ENCODE results near the gene VPS45.

The VPS45 gene

DNA sequence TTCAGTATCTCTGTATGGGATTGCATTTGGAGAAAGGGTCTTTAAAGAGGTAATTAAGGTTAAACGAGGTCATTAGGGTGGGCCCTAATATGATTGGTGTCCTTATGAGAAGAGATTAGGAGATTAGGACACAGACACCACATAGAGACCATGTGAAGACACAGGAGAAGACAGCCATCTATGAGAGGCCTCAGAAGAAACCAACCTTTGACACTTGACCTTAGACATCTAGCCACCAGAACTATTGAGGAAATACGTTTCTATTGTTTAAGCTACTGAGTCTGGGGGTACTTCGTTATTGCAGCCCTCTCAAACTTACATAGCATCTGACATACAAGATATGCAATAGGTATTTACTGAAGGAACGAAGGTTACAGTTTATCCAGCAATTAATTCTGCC lies 7.3 kb upstream of the VPS45 start:
- no peaks in the 10 kb centered on the region for H3K36me3 Mint-ChIP-seq
- no peaks in the 10 kb centered on the region for H3K9me3 Mint-ChIP-seq
- H3K27ac Mint-ChIP-seq, result no peak overlapping the region
- ATAC-seq (replicated peaks), result no peak
- peaks cover 0 to 1% of the 10 kb centered on the region in 2 donors for H3K4me1 Mint-ChIP-seq
- H3K27me3 Mint-ChIP-seq, result no peaks in the 10 kb centered on the region
- no peak overlapping the region for H3K4me3 Mint-ChIP-seq
- DNase-seq, result no peak

DNA sequence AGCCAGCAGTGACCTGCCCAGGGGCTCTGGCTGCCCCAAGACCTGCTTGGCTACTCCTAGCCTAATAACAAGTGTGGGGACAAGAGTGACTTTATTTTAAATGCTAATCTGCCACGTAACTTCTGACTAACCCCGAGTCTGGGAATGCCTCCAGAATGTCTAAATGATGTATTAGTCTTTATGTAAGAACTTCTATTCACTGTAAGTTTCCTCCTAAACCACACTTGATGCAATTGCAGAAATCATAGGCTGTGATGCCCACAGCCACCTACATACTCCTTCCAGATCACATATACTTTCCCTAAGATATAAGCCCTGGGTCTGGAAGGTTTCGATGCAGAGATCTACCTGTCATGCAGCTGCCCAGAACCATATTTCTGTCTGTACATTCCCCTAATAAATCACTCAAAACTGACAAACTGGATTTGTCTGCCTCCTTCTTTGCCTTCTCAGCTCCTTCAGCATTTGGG lies 5.9 kb upstream of the VPS45 start:
- no peaks in the 10 kb centered on the region for H3K9me3 Mint-ChIP-seq
- DNase-seq (no peak), ATAC-seq (replicated peaks) (no peak)
- H3K4me3 Mint-ChIP-seq, result no peak overlapping the region
- peaks cover 4 to 5% of the 10 kb centered on the region in 2 donors for H3K4me1 Mint-ChIP-seq
- H3K27me3 Mint-ChIP-seq, result no peaks in the 10 kb centered on the region
- H3K36me3 Mint-ChIP-seq, result no peaks in the 10 kb centered on the region
- no peak overlapping the region for H3K27ac Mint-ChIP-seq

DNA sequence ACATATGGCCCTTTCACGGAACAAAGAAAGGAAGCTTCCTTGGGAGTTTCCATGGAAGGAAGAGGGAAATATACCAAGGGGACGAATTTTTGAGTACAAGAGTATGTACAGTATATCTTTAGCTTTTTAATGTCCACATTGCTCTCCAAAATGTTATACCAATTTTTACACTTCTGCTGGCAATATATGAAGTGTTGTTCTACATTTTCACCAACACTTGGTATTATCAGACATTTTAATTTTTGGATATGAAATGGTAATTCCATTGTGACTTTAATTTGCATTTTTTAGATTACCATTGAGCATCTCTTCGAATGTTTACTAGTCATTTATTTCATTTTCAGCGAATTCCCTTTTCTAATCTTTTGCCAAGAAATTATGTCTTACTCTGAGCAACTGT lies 5.5 kb upstream of the VPS45 start:
- Mint-ChIP-seq H3K36me3 (no peaks in the 10 kb centered on the region), H3K27ac (no peak overlapping the region), H3K4me3 (no peak overlapping the region), H3K4me1 (peaks cover 4 to 5% of the 10 kb centered on the region in 2 donors), H3K9me3 (no peaks in the 10 kb centered on the region), H3K27me3 (no peaks in the 10 kb centered on the region)
- ATAC-seq (replicated peaks), result no peak
- no peak for DNase-seq

DNA sequence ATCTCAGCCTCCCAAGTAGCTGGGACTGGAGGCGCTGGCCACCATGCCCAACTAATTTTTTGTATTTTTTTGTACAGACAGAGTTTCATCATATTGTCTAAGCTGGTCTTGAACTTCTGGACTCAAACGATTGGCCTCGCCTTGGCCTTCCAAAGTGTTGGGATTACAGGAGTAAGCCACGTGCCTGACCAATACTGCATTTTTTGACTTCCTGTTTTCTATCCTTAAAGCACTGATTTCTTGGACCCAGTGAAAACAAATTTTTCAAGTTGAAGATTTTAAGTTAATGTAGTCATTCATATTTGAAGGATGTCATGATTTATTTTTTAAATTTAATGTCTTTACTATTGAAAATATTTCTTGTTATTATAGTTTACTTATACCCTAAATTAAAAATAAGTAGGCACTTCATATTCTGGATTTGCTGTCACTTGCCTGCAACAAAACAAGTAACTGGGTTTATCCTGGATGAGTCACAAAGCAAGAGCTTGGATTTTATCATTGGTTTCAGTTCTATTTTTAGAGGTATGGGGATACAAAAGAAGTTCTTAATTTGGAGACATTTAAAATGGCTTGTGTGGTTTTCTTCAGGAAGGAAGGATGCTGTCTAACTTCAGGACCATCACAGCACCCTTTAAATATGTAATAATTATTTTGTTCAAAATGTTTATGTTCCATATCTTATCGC lies 2.2 kb upstream of the VPS45 start:
- H3K4me1 Mint-ChIP-seq, result peaks cover 11 to 30% of the 10 kb centered on the region in 2 donors

DNA sequence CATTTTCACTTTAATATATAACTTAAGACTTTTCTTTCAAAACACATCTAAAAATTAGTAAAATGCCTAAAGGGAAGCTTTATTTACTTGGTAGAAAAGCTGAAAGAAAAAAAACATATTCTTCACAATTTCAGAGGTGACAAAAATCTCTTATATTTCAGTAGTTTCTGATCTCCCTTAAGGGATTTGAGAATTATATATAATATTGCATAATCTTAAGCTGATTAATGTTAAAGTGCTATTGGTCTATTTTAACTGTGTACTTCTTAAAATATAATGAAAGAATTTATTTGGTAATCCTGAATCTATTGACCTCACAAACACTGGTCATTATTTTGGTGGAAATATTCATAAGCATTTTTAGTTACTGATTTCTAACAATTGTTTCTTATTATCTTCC lies 1.2 kb upstream of the VPS45 start:
- H3K27ac Mint-ChIP-seq, result peak overlapping the region; percentile 96
- H3K9me3 Mint-ChIP-seq, result no peaks in the 10 kb centered on the region
- peak overlapping the region; percentile 94 to 98 for H3K4me3 Mint-ChIP-seq
- ATAC-seq (replicated peaks) (no peak), DNase-seq (no peak)
- H3K4me1 Mint-ChIP-seq, result peaks cover 11 to 30% of the 10 kb centered on the region in 2 donors
- no peaks in the 10 kb centered on the region for H3K27me3 Mint-ChIP-seq
- peaks cover 8 to 13% of the 10 kb centered on the region in 2 donors for H3K36me3 Mint-ChIP-seq

More for the DNA sequence above, 2.2 kb upstream of the VPS45 start:
- no peaks in the 10 kb centered on the region for H3K9me3 Mint-ChIP-seq
- no peaks in the 10 kb centered on the region for H3K27me3 Mint-ChIP-seq
- DNase-seq, result no peak
- H3K4me3 Mint-ChIP-seq, result no peak overlapping the region
- no peak for ATAC-seq (replicated peaks)
- peaks cover 8 to 13% of the 10 kb centered on the region in 2 donors for H3K36me3 Mint-ChIP-seq
- H3K27ac Mint-ChIP-seq, result no peak overlapping the region

DNA sequence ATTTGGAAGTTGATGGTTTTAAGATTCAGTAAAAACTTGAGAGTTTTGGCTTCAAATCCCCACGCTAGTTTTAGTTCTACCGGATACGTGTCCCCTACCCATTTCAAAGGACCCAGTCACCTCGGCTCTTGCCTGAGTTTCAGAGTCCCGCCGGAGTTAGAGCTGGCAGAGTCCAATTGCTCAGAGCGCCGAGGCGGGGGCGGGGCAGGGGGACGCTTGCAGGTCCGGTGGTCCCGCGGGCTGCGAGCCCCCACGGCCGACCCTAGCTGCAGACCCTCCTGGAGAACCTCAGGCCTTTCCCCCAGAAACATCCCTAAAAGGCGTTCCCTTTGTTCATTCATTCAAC lies 765 bp upstream of the VPS45 start:
- Mint-ChIP-seq H3K27me3 (no peaks in the 10 kb centered on the region), H3K4me3 (peak overlapping the region; percentile 94 to 98)

DNA sequence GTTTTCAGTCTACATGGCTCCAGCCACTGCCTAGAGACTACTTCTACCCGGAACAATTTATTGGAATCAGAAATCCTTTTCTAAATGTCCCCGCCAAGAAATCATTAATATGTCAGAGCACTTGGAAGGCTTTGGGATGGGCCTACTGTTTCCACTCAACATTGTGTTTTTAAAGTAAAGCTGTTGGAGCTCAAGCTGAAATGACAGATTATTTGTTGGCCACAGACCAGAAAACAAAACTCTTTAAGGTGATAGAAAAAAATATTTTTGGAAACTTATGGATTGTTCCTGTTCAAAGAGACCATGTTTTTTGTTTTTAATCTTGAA lies 496 bp downstream of the VPS45 start:
- no peak for DNase-seq
- Mint-ChIP-seq H3K9me3 (no peaks in the 10 kb centered on the region), H3K4me1 (peaks cover 13 to 36% of the 10 kb centered on the region in 2 donors), H3K27ac (peak overlapping the region; percentile 96), H3K27me3 (no peaks in the 10 kb centered on the region), H3K36me3 (peaks cover 8 to 23% of the 10 kb centered on the region in 2 donors), H3K4me3 (peak overlapping the region; percentile 94 to 98)
- ATAC-seq (replicated peaks), result no peak

More for the DNA sequence above, 765 bp upstream of the VPS45 start:
- ATAC-seq (replicated peaks), result peak; percentile 33 to 38
- peaks cover 8 to 13% of the 10 kb centered on the region in 2 donors for H3K36me3 Mint-ChIP-seq
- peak overlapping the region; percentile 96 for H3K27ac Mint-ChIP-seq
- DNase-seq, result no peak
- no peaks in the 10 kb centered on the region for H3K9me3 Mint-ChIP-seq
- peaks cover 11 to 30% of the 10 kb centered on the region in 2 donors for H3K4me1 Mint-ChIP-seq

DNA sequence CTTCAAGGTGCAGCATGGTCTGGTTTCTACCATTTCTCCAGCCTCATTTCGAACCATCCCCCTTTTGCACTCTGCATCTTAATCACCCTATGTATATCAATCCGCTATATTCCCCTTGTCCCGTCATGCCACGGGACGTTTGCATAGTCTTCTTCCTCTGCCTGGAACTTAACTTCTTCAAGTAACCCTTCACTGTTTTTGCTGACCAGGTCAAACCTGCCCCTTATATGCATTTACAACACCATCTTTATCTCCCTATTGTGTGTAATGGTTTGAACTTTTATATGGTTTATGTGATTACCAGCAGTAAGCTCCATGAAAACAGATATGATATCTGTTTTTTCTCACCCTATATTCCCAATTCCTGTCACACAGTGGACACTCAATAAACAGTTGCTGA lies 2.3 kb downstream of the VPS45 start:
- Mint-ChIP-seq H3K4me1 (peaks cover 13 to 36% of the 10 kb centered on the region in 2 donors), H3K27me3 (no peaks in the 10 kb centered on the region), H3K36me3 (peaks cover 10 to 27% of the 10 kb centered on the region in 2 donors), H3K27ac (peak overlapping the region; percentile 32), H3K9me3 (no peaks in the 10 kb centered on the region), H3K4me3 (no peak overlapping the region)
- DNase-seq (no peak), ATAC-seq (replicated peaks) (no peak)

DNA sequence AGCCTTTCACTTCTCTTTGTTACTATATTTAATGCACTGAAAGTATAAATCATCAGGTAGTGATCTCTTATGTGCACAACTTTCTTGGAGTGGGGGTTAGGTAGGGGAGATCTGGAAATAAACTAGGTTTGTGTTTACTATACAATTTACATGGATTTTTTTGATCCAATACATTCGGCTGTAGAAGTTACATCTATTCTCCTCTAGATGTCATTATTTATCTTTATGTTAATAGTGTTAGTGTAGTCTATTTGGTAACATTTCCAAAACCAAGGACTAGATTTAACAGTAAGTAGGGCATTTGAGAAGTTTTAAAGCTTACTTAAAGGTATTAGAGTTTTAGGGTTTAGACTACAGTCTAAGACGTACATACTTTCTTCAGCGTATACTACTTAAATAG lies 5.4 kb downstream of the VPS45 start:
- H3K4me3 Mint-ChIP-seq, result no peak overlapping the region
- no peak for DNase-seq
- ATAC-seq (replicated peaks), result peak in 1 of 2 donors; percentile 36
- no peaks in the 10 kb centered on the region for H3K27me3 Mint-ChIP-seq
- no peaks in the 10 kb centered on the region for H3K9me3 Mint-ChIP-seq
- H3K36me3 Mint-ChIP-seq, result peaks cover 13 to 38% of the 10 kb centered on the region in 2 donors
- H3K27ac Mint-ChIP-seq, result no peak overlapping the region
- peaks cover 12 to 33% of the 10 kb centered on the region in 2 donors for H3K4me1 Mint-ChIP-seq

DNA sequence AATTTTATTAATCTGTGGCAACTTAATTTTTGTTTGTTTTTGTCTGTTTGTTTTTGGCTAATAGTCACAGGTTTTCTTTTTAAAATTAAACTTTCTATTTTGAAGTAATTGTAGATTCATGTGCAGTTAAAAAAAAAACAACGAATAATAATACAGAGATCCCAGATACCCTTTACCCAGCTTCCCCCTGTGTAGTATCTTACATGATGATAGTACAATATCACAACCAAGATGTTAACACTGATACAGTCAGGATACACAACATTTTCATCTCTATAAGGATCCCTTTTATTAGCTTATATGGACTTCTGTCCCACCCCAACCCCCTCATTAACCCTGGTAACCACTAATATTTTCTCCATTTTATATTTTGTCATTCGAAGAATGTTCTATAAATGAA lies 5.9 kb downstream of the VPS45 start:
- Mint-ChIP-seq H3K27me3 (no peaks in the 10 kb centered on the region), H3K4me1 (peaks cover 12 to 33% of the 10 kb centered on the region in 2 donors), H3K36me3 (peaks cover 19 to 43% of the 10 kb centered on the region in 2 donors), H3K27ac (no peak overlapping the region), H3K9me3 (no peaks in the 10 kb centered on the region), H3K4me3 (no peak overlapping the region)
- ATAC-seq (replicated peaks) (no peak), DNase-seq (no peak)

DNA sequence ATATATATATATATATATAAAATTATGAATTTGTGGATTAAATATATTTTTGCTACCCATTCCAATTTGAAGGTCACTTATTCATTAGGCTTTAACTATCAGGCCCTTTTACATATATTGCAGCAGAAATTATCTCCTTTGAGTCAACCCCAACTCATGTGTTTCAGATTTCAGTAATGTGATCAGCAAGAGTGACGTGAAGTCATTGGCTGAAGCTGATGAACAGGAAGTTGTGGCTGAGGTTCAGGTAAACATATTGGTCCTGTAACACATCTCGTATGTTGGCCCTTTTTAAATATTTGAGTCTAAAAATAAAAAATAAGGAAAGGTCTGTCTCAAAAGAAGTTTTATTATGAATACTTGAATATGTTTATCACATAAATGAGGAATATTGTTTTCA lies 8.5 kb downstream of the VPS45 start:
- no peak for ATAC-seq (replicated peaks)
- Mint-ChIP-seq H3K36me3 (peaks cover 17 to 35% of the 10 kb centered on the region in 2 donors), H3K27ac (no peak overlapping the region), H3K4me3 (no peak overlapping the region), H3K4me1 (peaks cover 5 to 23% of the 10 kb centered on the region in 2 donors), H3K27me3 (no peaks in the 10 kb centered on the region), H3K9me3 (no peaks in the 10 kb centered on the region)
- DNase-seq, result no peak

DNA sequence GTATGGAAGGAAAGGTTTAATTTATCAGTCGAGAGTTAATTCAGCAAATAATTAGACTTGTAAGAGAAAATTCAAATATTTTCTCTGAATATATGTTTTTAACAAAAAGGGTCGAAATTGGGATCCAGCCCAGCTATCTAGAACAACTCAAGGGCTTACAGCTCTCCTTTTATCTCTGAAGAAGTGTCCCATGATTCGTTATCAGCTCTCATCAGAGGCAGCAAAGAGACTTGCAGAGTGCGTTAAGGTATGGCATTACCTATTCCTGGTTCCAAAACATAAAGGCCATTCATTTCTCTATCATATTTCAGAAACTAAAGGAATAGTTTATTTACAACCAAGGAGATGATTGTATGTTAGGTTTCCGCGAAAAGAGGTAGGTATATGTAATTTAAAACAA lies 9.4 kb downstream of the VPS45 start:
- H3K27ac Mint-ChIP-seq, result no peak overlapping the region
- no peak for ATAC-seq (replicated peaks)
- no peak overlapping the region for H3K4me3 Mint-ChIP-seq
- H3K9me3 Mint-ChIP-seq, result no peaks in the 10 kb centered on the region
- peaks cover 5 to 30% of the 10 kb centered on the region in 2 donors for H3K4me1 Mint-ChIP-seq
- DNase-seq, result no peak
- peaks cover 22 to 40% of the 10 kb centered on the region in 2 donors for H3K36me3 Mint-ChIP-seq
- H3K27me3 Mint-ChIP-seq, result no peaks in the 10 kb centered on the region

DNA sequence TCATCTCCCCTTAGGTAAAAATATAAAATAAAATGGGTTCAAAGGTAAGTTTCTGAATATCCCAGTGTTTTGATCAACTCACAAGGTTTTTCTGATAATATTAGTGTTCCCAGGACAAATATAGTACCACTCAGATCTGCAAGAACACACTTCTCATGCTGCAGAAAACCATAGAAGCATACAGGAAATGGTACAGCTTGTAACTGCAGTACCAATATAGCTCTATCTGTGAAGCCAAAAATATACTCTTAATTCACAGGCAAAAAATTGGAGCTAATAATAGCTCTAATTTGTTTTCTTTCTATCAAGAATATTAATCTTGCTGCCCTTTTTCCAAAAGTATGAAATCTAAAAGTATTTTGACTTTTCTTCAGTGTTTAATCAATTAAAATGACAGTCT lies 13.2 kb downstream of the VPS45 start:
- Mint-ChIP-seq H3K4me3 (no peak overlapping the region), H3K36me3 (peaks cover 28 to 42% of the 10 kb centered on the region in 2 donors), H3K27ac (no peak overlapping the region), H3K27me3 (no peaks in the 10 kb centered on the region), H3K9me3 (no peaks in the 10 kb centered on the region), H3K4me1 (peaks cover 0 to 24% of the 10 kb centered on the region in 2 donors)
- DNase-seq (no peak), ATAC-seq (replicated peaks) (no peak)

DNA sequence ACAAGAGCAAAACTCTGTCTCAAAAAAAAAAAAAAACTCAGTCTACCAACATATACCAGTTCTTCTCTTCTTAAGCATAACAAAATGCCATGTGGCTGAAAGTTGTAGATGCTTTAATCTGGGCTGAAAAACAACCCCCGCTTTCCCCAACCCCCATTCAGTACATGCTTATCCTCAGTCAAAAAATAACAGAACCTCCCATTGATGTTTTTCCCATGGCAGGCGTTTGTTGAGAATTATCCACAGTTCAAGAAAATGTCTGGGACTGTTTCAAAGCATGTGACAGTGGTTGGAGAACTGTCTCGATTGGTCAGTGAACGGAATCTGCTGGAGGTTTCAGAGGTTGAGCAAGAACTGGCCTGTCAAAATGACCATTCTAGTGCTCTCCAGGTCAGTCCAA lies 14.9 kb downstream of the VPS45 start:
- H3K4me3 Mint-ChIP-seq, result no peak overlapping the region
- H3K36me3 Mint-ChIP-seq, result peaks cover 28 to 47% of the 10 kb centered on the region in 2 donors

DNA sequence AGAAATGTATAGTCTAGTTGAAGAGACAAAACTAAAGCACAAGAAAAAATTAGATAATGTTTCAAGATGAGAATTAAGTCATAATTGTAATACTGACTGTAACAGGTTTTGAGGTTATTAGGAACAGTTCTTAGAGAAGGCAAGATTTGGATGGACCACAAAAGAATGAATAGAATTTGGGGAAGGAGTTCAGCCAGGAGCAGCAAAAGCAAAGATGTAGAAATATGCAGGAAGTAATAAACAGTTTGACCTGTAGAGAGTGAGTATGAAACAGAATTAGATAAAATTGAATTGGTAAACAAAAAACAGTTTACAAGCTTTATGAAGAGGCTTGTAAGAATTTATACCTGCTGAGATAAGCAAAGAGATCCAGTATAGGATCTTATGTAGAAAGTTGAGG lies 16.3 kb downstream of the VPS45 start:
- Mint-ChIP-seq H3K9me3 (no peaks in the 10 kb centered on the region), H3K27ac (no peak overlapping the region), H3K4me3 (no peak overlapping the region), H3K4me1 (peaks cover 0 to 14% of the 10 kb centered on the region in 2 donors), H3K27me3 (no peaks in the 10 kb centered on the region), H3K36me3 (peaks cover 24 to 45% of the 10 kb centered on the region in 2 donors)
- ATAC-seq (replicated peaks) (no peak), DNase-seq (no peak)

More for the DNA sequence above, 14.9 kb downstream of the VPS45 start:
- ATAC-seq (replicated peaks) (no peak), DNase-seq (no peak)
- Mint-ChIP-seq H3K27ac (no peak overlapping the region), H3K27me3 (no peaks in the 10 kb centered on the region), H3K4me1 (peaks cover 0 to 24% of the 10 kb centered on the region in 2 donors), H3K9me3 (no peaks in the 10 kb centered on the region)
